ENCODE data around the gene ANKRD27. TPM values are rescaled to one million over a fixed set of nuclear protein-coding genes. Genes with fewer than 3 reads are reported as not detected.

The ANKRD27 gene
- total and polyA plus RNA-seq, 10 of the 15 experiments (the other 5 are each of a cell fraction or from before 2014, with no cell fraction given) = 2.8 to 49.9 (median 28.5) TPM

- no peak for TF ChIP-seq KAT2A (conservative IDR thresholded peaks at IDR 0.05; ENCODE audit: control insufficient read depth, low read depth, low read length)
- TF ChIP-seq CBX5 (IDR thresholded peaks at IDR 0.05; ENCODE audit: low read depth) = no peak
- TF ChIP-seq REST (IDR thresholded peaks at IDR 0.05; ENCODE audit: low read depth, low read length) = no peak
- TF ChIP-seq PRDM15 (CRISPR knock-in tag; IDR thresholded peaks at IDR 0.05) = no peak
- no peak for TF ChIP-seq DPF2 (IDR thresholded peaks at IDR 0.05)
- TF ChIP-seq STAT1 (conservative IDR thresholded peaks at IDR 0.05) = no peak
- no peak for TF ChIP-seq SMC3 (IDR thresholded peaks at IDR 0.05; ENCODE audit: borderline replicate concordance, low read length)
Observed at GRCh38 chr19:32661318-32661717, 13.7 kb downstream of the ANKRD27 start (continued).

Data from GM12878 (cell line).